Thyroid gland (tissue), 4 donors: ENCODE data around the gene CNTNAP1.

Experiments used
- CTCF ChIP-seq, 6 experiments: fragments of 200-600 bp in 3 of 6; fragments of 450-650 bp in 3 of 6; sonication (generic) in 3 of 6; IDR thresholded peaks; one replicate each; pipeline ENCODE4 v1.5.1; 2016 to 2019; ENCODE audit warnings: antibody characterized with exemption in 6 of 6, mild to moderate bottlenecking in 2 of 6, inconsistent platforms in 1 of 6, moderate library complexity in 1 of 6
- POLR2A ChIP-seq, 2 donors: fragments of 450-650 bp; IDR thresholded peaks; one replicate each; pipeline ENCODE4 v1.6.1; 2017; ENCODE audit warnings: antibody characterized with exemption in 2 of 2, mild to moderate bottlenecking in 2 of 2, moderate library complexity in 1 of 2

DNA sequence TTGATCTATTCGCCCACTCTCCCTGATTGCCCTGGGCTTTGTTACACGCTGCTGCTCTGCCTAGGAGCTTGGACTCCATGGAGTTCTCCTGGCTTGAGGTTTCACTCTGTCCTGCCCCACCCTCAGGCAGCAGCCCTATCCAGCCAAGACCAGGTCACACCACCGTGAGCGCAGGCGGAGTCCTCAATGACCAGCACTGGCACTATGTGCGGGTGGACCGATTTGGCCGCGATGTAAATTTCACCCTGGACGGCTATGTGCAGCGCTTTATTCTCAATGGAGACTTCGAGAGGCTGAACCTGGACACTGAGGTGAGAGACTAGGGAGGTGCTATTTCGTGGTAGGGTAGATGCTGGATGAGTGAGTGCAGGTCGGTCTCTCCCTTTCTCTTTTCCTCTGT is 3.5 kb downstream of the CNTNAP1 start:
- TF ChIP-seq CTCF (IDR thresholded peaks at IDR 0.05) (no peak), POLR2A (IDR thresholded peaks at IDR 0.05) (no peak)
